DLD1 (cell line): Measurements from ENCODE around the gene PHYH.
"Not testable (repeated sequence)": the region's sequence is repeated elsewhere in the genome, so short reads cannot be mapped to it uniquely, and the experiment has no call there.

ENCODE experiments used
- in situ Hi-C: cut with HindIII; loops from 2 replicates; pipeline ENCODE4 v1.10.0; 2017; ENCODE audit warnings: low sequenced_read_pairs

PHYH gene

DNA sequence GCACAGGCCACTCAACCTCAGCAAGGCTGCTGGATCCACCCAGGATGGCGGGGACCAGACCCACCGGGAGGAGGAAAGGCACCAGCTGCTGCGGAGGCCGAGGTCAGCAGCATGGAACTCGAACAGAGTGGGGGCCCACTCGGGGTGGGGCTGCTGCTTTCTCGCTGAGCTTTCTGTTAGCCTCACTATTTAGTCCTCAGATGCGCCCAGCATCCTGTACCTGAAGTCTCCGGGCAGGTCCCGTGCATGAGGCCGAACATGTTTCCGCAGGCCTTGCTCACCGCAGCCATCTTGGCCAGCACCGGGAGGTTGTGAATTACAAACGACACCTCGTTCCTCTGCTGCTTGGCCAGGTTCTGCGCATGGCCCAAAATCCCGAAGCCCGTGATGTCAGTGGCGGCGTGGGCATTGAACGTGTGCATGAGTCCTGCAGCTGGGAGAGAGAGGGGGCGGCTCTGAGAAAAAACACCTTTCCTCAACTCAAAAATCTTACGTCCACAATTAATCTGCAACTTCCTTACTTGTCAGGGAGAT, 22.8 kb upstream of the PHYH start:
- in situ Hi-C loops: loop anchor here (25.0 kb wide), 1 partner anchor 185 kb away; no protein-coding TSS in a partner anchor

DNA sequence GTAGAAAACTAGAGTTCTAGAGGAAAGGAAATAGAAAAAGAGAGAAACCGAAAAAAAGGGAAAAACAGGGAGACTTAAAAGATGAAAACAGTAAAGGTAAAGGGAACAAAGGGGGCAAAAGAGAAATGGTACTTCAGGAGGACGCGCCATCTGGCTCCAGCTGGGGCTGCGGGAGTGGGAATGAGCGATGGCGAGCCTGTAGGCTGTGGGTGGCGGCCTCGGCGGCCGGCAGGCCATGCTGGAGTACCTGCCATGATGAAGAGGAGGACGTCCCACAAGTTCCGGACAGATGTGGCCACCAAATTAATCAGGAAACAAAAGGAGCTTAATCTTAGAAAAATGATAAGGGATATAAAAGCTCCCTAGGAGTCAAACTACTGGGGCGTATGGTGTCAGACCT, 21.7 kb upstream of the PHYH start:
- in situ Hi-C loops: loop anchor here (25.0 kb wide), 1 partner anchor 184 kb away; no protein-coding TSS in a partner anchor

DNA sequence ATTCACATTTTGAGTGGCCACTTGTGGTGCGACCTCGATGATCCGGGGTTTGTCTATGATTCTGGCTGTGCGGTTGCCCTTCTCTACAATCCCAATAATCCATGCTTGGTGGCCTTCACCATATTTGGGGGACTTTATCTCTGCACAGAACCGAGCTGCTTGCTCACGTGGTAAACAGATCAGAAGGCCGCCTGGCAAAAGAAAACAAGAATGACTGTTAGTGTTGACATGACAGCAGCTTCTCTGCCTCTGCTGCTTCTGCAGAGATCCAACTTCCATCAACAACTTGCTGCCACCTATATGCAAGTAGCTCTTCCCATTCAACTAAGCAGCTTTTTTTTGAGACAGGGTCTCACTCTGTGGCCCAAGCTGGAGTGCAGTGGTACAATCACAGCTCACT, 19.3 kb upstream of the PHYH start:
- in situ Hi-C loops: loop anchor here (25.0 kb wide), 1 partner anchor 182 kb away; no protein-coding TSS in a partner anchor

DNA sequence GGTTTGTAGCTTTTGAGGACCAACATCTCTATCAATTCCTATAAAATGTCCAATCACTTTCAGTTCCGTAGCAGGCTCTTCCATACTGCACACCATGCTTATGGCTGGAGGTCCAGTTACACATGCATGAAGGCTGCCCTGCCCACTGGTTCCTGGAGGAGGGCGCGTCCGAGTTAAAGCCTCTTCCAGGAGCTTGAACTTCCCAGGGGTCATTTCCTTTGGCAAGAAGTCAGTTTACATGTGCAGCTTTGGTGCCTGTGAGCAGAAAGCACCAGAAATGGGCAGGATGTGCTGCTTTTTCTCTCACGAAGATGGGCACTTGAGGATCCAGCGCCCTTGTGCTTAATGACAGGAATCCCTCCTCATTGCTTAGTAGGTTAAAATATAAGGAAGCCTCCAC, 17.6 kb upstream of the PHYH start:
- in situ Hi-C loops: loop anchor here (25.0 kb wide), 1 partner anchor 180 kb away; no protein-coding TSS in a partner anchor

DNA sequence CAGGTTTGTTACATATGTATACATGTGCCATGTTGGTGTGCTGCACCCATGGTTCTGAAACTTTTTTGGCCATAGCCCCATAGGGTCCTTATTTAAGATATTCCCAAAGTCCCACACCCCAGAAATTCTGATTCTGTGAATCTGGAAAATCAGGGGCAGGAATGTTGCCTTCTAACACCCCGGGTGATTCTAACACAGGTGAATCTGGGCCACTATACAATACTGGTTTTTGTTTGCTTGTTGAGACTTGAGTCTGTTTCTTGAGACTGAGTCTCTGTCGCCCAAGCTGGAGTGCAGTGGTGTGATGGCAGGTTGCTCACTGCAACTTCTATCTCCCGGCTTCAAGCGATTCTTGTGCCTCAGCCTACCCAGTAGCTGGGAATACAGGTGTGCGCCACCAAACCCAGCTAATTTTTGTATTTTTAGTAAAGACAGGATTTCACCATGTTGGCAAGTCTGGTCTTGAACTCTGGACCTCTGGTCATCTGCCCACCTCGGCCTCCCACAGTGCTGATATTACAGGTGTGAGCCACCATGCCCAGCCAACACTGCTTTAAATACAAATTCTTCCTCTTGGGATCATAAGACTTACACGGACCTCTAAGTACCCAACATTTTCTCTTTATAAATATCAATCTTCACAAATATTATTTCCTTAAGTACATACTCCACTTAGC, 16.9 kb upstream of the PHYH start:
- in situ Hi-C loops: loop anchor here (25.0 kb wide), 1 partner anchor 179 kb away; no protein-coding TSS in a partner anchor

DNA sequence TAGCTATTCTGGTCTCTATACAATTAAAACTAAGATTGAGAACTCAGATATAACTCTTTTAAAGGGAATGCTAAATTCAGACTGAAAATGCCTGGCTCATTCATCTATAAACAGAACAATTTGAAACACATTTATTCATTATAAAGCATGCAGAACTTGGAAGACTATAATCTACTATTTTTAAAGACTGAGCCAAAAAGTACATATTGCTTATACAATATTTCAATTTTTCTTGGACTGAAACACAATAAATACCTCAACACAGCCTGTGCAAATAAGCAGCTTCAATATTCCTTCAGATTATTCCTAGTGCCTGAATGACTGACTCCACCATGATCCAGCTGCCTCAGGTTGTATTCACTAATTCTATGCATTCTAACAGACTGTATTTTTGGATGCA, 15.5 kb upstream of the PHYH start:
- in situ Hi-C loops: loop anchor here (25.0 kb wide), 1 partner anchor 178 kb away; no protein-coding TSS in a partner anchor

DNA sequence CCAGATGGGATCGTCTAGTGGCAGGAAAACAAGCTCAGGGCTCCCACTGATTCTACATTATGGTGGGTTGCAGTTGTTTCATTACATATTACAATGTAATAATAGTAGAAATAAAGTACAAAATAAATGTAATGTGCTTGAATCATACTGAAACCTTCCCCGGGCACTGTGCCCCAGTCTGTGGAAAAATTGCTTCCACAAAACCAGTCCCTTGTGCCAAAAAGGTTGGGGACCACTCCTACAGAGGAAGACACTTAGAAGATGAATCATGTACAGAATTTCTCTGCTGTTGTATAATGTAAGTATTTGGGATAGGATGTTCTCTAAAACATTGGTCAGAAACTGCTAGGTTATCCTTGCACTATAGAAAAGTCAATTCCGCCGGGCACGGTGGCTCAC, 11.3 kb upstream of the PHYH start:
- in situ Hi-C loops: loop anchor here (25.0 kb wide), 1 partner anchor 174 kb away; no protein-coding TSS in a partner anchor

DNA sequence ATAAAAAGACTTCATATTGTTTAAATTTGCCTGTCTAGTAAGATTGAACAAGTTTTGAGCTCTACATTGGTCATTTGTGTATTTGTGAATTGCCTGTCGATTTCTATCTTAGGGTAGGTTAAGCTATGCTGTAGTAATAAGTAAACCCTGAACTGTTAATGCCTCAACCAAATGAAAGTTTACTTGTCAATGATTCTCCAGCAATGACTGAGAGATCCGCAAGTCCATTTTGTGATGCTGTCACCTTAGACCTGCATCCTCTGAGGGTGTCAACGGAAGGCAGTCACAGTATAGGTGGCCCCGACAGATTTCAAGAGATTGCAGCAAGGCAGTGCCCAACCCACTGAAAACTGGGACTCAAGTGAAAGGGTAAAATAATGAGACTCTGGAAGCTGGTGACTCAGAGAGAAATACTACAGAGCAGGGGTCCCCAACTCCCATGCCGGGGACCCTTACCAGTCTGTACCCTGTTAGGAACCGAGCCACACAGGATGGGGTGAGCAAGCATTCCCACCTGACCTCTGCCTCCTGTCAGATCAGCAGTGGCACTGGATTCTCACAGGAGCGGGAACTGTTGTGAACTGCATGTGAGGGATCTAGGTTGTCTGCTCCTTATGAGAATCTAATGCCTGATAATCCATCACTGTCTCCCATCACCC, 10.8 kb upstream of the PHYH start:
- in situ Hi-C loops: loop anchor here (25.0 kb wide), 1 partner anchor 173 kb away; no protein-coding TSS in a partner anchor

DNA sequence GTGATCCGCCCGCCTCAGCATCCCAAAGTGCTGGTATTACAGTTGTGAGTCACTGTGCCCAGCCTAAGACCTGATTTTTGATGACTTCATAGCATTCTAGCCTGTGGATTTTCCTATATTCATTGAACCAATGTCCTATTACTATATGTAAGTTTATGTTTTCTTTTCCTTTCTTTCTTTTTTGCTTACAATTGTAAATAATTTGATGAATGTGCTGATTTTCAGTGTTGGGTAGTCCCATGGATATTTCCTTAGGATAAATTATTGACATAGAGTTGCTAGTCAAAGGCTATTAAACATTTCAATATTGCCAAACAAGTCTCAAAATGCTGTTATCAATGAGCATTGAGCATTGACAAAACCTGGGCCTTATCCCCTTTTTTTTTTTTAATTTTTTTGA, 9.9 kb upstream of the PHYH start:
- in situ Hi-C loops: loop anchor here (25.0 kb wide), 1 partner anchor 172 kb away; no protein-coding TSS in a partner anchor

DNA sequence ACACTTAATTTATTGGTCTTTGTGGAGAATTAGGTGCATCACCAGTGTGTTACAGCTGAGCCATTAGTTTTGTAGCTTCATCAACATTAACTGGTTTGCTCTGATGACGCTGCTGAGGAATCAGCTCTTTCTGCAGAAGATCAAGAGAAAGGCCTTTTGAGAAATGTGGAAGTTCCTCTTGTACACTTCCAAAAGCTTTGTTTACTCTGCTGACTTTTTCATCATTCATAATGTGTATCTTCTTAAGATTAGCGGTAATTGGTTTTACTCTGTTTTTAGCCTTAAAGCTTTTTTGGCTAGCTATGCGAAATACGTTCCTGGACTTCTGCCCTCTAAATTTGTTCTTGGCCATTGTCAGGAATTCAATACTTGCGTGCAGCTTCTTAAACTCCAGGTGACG, 8.2 kb upstream of the PHYH start:
- in situ Hi-C loops: loop anchor here (25.0 kb wide), 1 partner anchor 171 kb away; no protein-coding TSS in a partner anchor

DNA sequence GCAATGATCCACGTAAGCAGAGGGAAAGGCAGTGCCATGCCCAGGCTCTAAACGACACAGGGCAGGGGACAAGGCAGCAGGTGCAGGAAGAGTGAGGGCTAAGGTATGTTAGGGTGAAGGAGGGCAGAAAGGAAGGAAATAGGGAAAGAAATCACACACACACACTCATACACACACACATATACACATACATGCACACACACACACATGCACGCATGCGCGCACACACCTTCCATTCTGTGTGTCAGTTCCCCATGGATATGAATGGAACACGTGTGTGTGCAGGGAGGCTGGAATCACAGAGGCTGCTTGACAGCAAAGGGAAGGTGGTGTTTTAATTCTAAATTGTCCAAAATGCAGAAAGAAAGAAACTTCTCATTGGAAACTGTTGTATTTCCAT, 6.2 kb upstream of the PHYH start:
- in situ Hi-C loops: loop anchor here (25.0 kb wide), 1 partner anchor 169 kb away; no protein-coding TSS in a partner anchor

DNA sequence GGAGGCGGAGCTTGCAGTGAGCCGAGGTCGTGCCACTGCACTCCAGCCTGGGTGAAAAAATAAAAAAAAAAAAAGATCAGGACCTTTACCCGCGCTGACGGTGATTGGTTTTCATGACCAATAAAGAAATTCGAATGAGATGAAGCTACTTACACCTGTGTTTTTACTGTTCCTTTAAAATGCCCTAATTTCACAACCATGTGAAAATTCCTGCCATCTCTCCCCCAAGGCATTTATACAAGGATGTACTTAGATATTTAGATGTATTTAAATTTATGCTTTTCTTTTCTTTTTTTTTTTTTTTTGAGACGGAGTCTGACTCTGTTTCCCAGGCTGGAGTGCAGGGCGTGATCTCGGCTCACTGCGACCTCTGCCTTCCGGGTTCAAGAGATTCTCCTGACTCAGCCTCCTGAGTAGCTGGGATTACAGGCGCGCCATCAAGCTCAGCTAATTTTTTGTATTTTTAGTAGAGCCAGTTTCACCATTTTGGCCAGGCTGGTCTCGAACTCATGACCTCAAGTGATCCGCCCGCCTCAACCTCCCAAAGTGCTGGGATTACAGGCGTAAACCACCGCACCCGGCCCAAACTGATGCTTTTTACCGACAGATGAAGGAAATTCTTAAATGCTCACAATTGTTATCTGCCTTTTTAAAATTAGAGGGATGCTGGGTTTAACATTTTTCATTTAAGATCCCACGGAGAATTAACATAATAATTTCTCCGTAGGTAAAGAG, 3.1 kb upstream of the PHYH start:
- in situ Hi-C loops: loop anchor here (25.0 kb wide), 1 partner anchor 166 kb away; no protein-coding TSS in a partner anchor

DNA sequence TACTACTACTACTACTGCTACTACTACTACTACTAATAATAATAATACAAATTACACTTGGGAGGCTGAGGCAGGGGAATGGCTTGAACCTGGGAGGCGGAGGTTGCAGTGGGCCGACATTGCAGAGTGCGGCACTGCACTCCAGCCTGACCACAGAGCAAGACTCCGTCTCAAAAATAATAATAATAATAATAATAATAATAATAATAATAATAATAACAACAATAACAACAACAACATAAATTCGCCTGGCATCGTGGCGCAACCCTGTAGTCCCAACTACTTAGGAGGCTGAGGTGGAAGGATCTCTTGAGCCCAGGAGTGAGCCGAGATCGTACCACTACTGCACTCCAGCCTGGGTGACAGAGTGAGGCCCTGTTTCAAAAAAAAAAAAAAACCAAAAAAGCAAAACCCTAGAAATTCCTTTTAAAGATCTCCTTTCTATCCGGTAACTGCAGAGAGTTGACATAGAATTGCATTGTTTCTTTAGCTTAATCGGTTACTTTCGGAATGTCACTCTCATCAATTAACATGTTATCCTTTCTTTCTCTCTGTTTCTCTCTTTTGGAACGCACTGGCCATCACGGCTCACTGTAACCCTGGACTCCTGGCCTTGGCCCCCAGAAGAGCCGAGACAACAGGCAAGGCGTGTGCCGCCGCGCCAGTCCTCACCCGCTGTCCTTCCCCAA, 972 bp downstream of the PHYH start:
- in situ Hi-C loops: no loop called here

DNA sequence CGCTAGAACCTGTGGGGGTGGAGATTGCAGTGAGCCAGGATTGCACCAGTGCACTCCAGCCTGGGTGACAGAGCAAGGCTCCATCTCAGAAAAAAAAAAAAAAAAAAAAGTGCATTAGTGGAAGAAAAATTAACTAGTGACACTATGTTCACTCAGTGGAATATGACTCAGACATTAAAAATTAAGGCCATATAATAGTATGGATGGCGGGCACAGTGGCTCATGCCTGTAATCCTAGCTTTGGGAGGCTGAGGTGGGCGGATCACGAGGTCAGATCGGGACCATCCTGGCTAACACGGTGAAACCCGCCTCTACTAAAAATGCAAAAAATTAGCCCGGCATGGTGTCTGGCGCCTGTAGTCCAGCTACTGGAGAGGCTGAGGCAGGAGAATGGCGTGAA, 3.4 kb downstream of the PHYH start:
- in situ Hi-C loops: no loop called here

DNA sequence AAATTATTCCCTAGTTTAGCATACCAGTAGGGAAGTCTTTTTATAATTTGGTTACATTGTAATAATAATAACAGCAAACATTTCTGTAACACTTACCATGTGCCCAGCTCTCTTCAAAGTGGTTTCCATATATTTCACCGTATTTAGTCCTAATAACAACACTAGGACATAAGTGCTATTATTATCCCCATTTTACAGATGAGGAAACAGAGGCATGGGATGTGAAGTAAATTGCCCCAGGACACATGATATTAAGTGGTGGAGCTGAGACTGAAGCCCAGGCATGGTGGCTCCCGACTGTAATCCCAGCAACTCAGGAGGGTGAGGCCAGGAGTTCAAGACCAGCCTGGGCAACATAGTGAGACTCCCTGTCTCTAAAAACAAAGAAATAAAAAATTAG, 5.1 kb downstream of the PHYH start:
- in situ Hi-C loops: no loop called here

DNA sequence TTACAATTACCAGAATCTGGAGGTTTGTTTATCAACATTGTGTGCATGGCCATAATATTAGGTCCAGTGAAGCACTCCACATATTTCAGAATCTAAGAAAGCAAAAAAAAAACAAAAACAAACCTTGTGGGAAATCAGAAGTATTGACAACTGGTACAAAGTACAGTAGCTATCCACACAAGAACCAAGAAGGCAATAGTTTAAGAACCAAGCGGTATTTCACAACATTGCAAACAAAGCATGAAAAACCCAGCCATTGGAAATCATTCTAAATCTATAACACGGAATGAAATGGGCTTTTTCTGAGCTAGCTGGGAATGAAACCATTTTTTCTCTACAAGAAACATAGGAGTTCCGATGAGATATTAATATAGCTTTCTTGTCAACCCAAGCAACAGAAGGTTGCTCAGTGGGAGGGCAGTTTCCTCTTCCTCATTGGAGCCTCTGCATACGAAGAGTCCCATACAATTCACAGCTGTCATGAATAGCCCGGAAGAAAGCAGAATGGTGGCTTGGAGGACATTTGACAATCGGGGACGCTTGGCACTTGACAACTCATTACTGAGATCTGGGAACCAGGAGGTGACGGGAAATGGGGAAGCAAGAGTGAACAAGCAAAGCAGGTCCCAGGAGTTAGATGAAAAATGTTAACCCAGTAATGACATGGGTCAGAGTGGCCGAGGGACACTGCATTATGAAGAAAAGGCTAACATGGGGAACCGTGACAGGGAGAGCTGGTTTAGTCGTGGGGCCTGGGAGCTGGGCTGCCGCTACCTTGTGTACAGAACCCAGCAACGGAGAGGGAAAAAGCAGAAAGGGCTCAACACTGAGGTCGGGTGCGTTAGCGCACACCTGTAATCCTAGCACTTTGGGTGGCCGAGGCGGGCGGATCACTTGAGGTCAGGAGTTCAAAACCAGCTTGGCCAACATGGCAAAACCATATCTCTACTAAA, 7.8 kb downstream of the PHYH start:
- in situ Hi-C loops: no loop called here

DNA sequence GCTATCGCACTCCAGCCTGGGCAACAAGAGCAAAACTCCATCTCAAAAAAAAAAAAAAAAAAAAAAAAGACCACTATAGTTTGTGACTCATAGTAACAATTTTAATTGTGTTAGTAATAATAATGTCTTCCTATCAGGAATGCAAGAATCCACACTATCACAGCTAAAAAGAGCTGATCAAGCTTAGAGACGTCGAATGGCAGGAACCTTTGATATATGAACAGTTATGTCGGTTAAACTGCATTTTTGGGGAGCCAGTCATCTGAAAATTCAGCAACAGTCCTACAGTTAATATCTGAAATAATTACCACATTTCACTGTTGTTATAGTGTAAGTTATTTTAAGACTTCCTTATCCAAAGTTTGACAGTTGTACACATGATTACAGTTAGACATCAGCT, 8.8 kb downstream of the PHYH start:
- in situ Hi-C loops: no loop called here

DNA sequence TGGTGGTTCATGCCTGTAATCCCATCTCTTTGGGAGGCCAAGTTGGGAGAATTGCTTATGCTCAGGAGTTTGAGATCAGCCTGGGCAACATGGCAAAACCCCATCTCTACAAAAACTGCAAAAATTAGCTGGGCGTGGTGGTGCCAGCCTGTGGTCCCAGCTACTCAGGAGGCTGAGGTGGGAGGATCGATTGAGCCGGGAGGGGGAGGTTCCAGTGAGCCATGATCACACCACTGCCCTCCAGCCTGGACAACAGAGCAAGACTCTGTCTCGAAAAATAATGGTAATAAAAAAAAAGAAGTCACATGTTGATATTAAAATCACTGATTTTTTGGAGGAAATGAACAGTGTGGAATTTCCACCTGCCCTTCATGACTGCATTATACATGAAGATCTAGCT, 15.8 kb downstream of the PHYH start:
- in situ Hi-C loops: no loop called here

DNA sequence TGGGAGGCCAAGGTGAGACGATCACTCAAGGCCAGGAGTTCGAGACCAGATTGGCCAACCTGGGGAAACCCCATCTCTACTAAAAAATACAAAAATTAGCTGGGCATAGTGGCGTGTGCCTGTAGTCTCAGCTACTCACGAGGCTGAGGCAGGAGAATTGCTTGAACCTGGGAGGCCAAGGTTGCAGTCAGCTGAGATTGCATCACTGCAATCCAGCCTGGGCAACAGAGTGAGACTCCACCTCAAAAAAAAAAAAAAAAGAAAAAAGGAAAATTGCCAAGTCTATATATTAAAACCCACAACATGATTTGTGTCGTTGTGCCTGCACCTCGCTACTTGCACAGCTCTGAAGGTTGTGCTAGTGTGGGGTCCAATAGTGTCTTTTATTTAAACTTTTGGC, 17.5 kb downstream of the PHYH start:
- in situ Hi-C loops: not testable (repeated sequence)
